HuH-7 (cell line): ENCODE results near the gene NAIF1.
"Not testable (repeated sequence)": the region's sequence is repeated elsewhere in the genome, so short reads cannot be mapped to it uniquely, and the experiment has no call there.

Experiments
- DNase-seq: peaks from one replicate; pipeline ENCODE4 v3.0.0; 2011; ENCODE audit warnings: low spot score

The NAIF1 gene

GRCh38 chr9:128085943-128086342, 18.8 kb upstream of the NAIF1 start:
- no peak for DNase-seq

GRCh38 chr9:128084746-128085145, 17.6 kb upstream of the NAIF1 start:
- DNase-seq = no peak

GRCh38 chr9:128082151-128082550, 15.0 kb upstream of the NAIF1 start:
- no peak for DNase-seq

GRCh38 chr9:128081056-128081455, 13.9 kb upstream of the NAIF1 start:
- DNase-seq = peak; percentile 52

- no peak for DNase-seq
Measured at GRCh38 chr9:128080206-128080605, 13.1 kb upstream of the NAIF1 start.

GRCh38 chr9:128078504-128079434, 11.6 kb upstream of the NAIF1 start:
- DNase-seq = no peak

DNA sequence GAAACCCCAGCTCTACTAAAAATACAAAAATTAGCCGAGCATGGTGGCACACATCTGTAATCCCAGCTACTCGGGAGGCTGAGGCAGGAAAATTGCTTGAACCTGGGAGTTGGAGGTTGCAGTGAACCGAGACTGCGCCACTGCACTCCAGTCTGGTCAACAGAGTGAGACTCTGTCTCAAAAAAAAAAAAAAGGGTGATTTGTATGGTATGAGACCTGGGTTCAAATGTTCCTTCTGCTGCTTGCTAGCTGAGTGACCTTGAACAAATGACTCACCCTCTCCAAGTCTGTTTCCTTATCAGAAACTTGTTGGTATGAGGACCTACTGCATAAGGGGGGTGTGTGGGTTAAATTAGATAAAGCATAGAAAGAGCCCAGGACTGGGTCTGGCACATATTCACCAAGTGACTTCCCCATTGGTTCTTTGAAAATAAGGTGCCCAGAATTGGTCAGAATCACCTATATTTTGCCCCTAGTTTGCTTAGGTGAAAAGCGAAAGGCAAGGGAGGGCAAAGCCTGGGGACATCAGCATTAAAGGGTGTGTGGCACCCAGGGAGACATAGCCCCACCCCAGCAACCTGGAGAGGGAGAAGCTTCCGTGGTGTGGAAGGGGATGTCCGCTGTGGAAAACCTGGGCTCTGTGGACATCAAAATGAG, 10.9 kb upstream of the NAIF1 start:
- DNase-seq = no peak

- peak; percentile 70 for DNase-seq
Measured at GRCh38 chr9:128073253-128073886, 6.2 kb upstream of the NAIF1 start.

- no peak for DNase-seq
Measured at GRCh38 chr9:128072144-128073021, 5.3 kb upstream of the NAIF1 start.

- not testable (repeated sequence) for DNase-seq
Measured at GRCh38 chr9:128071475-128071874, 4.4 kb upstream of the NAIF1 start.

- no peak for DNase-seq
Measured at GRCh38 chr9:128070874-128071273, 3.8 kb upstream of the NAIF1 start.

DNA sequence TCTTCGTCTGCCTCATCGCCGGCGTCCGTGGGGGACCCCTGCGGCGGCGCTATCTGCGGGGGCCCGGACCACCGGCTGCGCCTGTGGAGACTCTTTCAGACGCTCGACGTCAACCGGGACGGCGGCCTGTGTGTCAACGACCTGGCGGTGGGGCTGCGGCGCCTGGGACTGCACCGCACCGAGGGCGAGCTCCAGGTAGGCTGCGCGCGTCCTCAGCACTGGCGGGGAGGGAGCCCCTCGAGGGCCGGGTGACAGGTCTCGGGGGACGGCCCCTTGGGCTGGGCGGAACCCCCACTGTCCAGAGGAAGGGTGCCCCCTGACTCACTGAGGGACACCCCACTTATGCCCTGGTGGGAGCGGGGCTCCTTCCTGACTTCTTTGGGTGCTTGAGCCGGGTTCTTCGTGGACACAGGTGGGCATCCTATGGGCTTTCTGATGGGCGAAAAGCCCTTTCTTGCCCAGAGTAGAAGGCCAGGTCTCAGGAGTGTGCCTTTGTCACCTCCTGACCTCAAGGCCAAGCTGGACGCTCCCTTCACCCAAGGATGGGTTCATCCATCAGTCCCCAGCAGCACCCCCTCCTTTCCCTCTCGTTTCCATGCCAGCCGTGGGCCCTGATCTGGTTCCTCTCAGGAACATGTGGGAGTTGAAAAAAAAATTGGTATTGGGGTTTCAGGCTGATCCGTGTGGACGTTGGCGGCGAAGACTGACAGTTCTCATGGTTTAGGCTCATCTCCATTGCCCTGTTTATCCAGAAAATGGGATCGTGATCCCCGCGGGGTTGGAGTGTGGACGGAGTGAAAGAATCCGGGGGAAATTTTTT, 1.5 kb upstream of the NAIF1 start:
- no peak for DNase-seq

GRCh38 chr9:128067645-128068385, 695 bp upstream of the NAIF1 start, which contains the start of gene SLC25A25:
TSS of gene SLC25A25 (plus strand) at chr9:128068232. CDS start at chr9:128068320, 88 bp downstream.
- DNase-seq = peak; percentile 98

DNA sequence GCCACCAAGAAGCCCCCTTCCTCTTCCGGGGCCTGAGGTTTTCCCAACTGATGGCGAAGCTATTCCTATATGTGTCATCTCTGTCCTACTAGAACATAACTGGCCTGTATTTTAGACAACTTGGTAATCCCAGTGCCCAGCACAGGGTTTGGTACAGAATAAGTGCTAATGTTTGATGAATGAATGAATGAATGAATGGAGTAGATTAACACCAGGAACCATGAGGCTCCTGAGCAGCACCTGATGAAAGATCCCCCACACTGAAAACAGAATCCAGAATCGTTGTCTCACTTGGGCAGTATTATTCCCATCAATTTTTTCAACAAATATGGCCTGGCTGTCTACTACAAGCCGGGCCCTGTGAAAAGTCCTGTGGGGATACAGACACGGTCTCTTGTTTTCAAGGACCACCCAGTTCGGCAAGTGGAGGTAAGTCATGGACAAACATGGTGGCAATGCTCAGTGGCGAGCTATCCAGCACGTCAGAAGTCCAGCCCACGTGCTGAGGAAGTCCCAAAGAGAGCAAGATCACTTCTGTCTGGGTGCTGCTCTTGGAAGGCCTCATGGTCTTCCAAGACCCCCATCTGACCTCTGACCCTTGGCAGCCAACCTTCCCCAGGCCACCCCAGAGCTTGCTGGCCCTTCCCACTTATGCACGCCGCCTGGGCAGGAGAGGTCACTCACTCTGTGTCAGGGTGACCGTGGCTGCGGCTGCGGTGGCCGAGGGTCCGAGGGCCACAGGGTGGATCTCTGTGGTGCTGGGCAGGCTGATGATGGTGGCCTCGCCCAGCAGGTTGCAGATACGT, 1.0 kb downstream of the NAIF1 start:
- DNase-seq = no peak

DNA sequence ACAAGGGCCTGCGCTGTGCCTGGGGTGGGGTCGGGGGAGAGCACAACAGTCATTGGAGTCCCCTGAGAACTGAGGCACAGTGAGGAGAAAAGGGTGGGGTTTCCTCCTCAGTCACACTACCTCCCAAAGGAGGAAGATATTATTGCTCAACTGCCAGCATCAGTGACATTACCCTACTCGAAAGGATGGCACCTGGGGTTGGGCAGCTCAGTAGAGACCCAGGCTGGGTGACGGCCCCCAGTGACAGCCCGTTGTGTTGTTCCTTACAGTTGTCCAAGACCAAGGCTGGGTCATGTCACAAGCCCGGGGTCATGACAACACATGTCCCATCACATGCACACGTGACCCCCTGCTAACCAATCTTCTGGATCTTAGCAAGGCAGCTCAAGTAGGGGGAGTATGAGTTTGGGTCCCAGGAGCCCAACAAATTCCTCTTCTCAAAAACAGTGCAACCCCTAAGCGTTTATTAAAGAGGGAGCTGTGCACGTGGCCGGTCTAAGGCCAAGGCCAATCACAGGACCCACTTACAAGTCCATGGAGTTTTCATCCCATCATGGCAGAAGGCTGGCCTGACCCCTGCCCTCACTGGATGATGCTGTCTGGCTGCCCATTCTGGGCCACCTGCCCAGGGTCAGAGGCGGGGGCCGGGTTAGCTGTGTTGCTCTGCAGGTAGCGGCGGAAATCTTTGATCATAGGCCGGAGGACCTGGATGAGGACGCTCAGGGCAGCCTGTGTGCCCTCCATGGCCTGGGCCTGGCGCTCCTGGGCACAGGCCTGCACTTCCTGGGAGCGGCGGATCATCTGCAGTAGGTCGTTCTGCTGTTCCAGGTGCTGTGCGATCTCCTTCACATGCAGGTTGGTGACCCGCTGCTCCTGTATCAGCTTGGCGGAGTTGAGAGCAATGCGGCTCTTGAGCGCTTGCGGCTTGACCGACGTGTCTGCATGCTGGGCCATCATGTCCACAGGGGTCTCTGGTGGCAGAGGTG, 4.0 kb downstream of the NAIF1 start:
- no peak for DNase-seq

- no peak for DNase-seq
Measured at GRCh38 chr9:128062279-128062678, 4.8 kb downstream of the NAIF1 start.

DNA sequence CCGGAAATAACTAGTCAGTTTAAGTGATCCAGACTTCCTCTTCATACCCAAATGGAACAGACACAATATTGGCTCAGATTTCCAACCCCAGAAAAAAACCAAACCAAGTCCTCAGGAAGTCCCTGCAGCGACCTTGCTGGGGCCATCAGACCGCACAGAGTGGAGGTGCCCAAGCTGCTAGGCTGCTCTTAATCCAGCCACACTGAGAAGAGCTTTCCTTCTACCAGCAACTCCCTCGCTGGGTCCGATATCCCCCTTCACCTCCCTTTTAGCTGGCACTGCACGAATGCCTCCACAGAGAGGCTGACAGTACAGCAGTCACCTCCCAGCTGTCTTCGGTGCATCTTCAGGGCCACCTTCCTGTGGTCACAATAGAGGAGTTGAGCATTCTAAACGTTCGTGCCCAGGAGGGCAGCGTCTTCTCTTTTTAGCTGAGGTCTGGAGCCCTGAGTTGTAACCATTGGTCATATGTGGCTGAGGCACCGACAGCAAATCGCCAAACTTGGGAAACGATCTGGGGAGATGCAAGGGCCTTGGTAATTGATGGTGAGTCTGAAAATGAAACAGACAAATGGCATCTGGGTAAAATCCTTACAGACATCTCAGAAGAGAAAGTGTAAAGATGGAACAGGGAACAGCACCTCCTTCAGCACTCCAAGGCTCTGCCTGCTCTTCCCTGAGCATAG, 5.7 kb downstream of the NAIF1 start:
- no peak for DNase-seq
